Glutamatergic neuron (in vitro differentiated cells): ENCODE results near the gene CRAT. TPM values are rescaled to one million over a fixed set of nuclear protein-coding genes. Genes with fewer than 3 reads are reported as not detected.
A peak's percentile ranks its signal among the peaks of the same experiment; 100 is the strongest.

ENCODE experiments used
- DNase-seq: peaks from one replicate; pipeline ENCODE4 v3.0.0; 2022
- H3K27ac Mint-ChIP-seq: one replicate; pipeline ENCODE4 v1.8.0; 2020; ENCODE audit warnings: mild to moderate bottlenecking, mixed read lengths, inconsistent platforms; ENCODE audit not compliant: unreplicated experiment
- H3K27me3 Mint-ChIP-seq: one replicate; pipeline ENCODE4 v1.8.0; 2020; ENCODE audit warnings: mild to moderate bottlenecking, moderate library complexity, mixed read lengths, inconsistent platforms; ENCODE audit not compliant: unreplicated experiment
- H3K36me3 Mint-ChIP-seq: one replicate; pipeline ENCODE4 v1.8.0; 2020; ENCODE audit warnings: mild to moderate bottlenecking, mixed read lengths, inconsistent platforms; ENCODE audit not compliant: unreplicated experiment
- H3K4me1 Mint-ChIP-seq: one replicate; pipeline ENCODE4 v1.8.0; 2020; ENCODE audit warnings: mild to moderate bottlenecking, low read depth, mixed read lengths, inconsistent platforms; ENCODE audit not compliant: unreplicated experiment
- H3K4me3 Mint-ChIP-seq: one replicate; pipeline ENCODE4 v1.8.0; 2020; ENCODE audit warnings: mild to moderate bottlenecking, mixed read lengths, inconsistent platforms; ENCODE audit not compliant: unreplicated experiment
- H3K9me3 Mint-ChIP-seq: one replicate; pipeline ENCODE4 v1.8.0; 2020; ENCODE audit warnings: mild to moderate bottlenecking, moderate library complexity, mixed read lengths, inconsistent platforms; ENCODE audit not compliant: unreplicated experiment
- CTCF ChIP-seq: fragments of 200-600 bp; sonication (generic); IDR thresholded peaks from one replicate; pipeline ENCODE4 v1.5.0; 2021; ENCODE audit not compliant: partially characterized antibody, unreplicated experiment
- total RNA-seq: library from RNA; stranded (reverse); fragmentation: NEBNext Ultra II Directional; extraction: Animal tissue kit (Norgen Biotek cat#: 25700); gene quantifications from one replicate; pipeline ENCODE4 v1.2.1, GENCODE V29; 2021; ENCODE audit not compliant: unreplicated experiment

The CRAT gene
- total RNA-seq, 1 donor from 2014 or later, result 95.8 TPM

GRCh38 chr9:129076640-129077037 is 34.0 kb downstream of the CRAT start:
- Mint-ChIP-seq H3K27ac (no peak overlapping the region), H3K4me1 (no peaks in the 10 kb centered on the region), H3K27me3 (no peaks in the 10 kb centered on the region), H3K36me3 (no peaks in the 10 kb centered on the region), H3K9me3 (peaks cover 3% of the 10 kb centered on the region), H3K4me3 (no peak overlapping the region)
- no peak for TF ChIP-seq CTCF
- no peak for DNase-seq

GRCh38 chr9:129075996-129076639 is 34.5 kb downstream of the CRAT start:
- H3K9me3 Mint-ChIP-seq, result peaks cover 3% of the 10 kb centered on the region
- no peaks in the 10 kb centered on the region for H3K27me3 Mint-ChIP-seq
- peak overlapping the region; percentile 52 for H3K4me3 Mint-ChIP-seq
- H3K36me3 Mint-ChIP-seq, result no peaks in the 10 kb centered on the region
- TF ChIP-seq CTCF, result no peak
- H3K4me1 Mint-ChIP-seq, result no peaks in the 10 kb centered on the region
- DNase-seq, result no peak
- peak overlapping the region; percentile 55 for H3K27ac Mint-ChIP-seq

GRCh38 chr9:129074106-129074505 is 36.5 kb downstream of the CRAT start:
- DNase-seq, result no peak
- peaks cover 2% of the 10 kb centered on the region for H3K4me1 Mint-ChIP-seq
- H3K27ac Mint-ChIP-seq, result no peak overlapping the region
- peaks cover 2% of the 10 kb centered on the region for H3K9me3 Mint-ChIP-seq
- no peak for TF ChIP-seq CTCF
- H3K36me3 Mint-ChIP-seq, result no peaks in the 10 kb centered on the region
- no peak overlapping the region for H3K4me3 Mint-ChIP-seq
- H3K27me3 Mint-ChIP-seq, result no peaks in the 10 kb centered on the region

- H3K36me3 Mint-ChIP-seq, result no peaks in the 10 kb centered on the region
- H3K4me3 Mint-ChIP-seq, result no peak overlapping the region
- DNase-seq, result no peak
- peaks cover 6% of the 10 kb centered on the region for H3K4me1 Mint-ChIP-seq
- H3K27me3 Mint-ChIP-seq, result no peaks in the 10 kb centered on the region
- peaks cover 2% of the 10 kb centered on the region for H3K9me3 Mint-ChIP-seq
- no peak overlapping the region for H3K27ac Mint-ChIP-seq
- no peak for TF ChIP-seq CTCF
These were observed 37.2 kb downstream of the CRAT start for GRCh38 chr9:129073404-129073803.

GRCh38 chr9:129072171-129072570 is 38.4 kb downstream of the CRAT start:
- no peaks in the 10 kb centered on the region for H3K36me3 Mint-ChIP-seq
- DNase-seq, result no peak
- no peak overlapping the region for H3K4me3 Mint-ChIP-seq
- H3K27me3 Mint-ChIP-seq, result no peaks in the 10 kb centered on the region
- H3K9me3 Mint-ChIP-seq, result peaks cover 2% of the 10 kb centered on the region
- no peak for TF ChIP-seq CTCF
- no peak overlapping the region for H3K27ac Mint-ChIP-seq
- H3K4me1 Mint-ChIP-seq, result peaks cover 6% of the 10 kb centered on the region
